Lower leg skin (tissue), 3 donors: Measurements from ENCODE around the gene SNX15.

ENCODE experiments used
- CTCF ChIP-seq, 3 donors: fragments of 450-650 bp; IDR thresholded peaks; one replicate each; pipeline ENCODE4 v1.5.1; 2016; ENCODE audit warnings: antibody characterized with exemption in 3 of 3, mild to moderate bottlenecking in 3 of 3, moderate library complexity in 2 of 3
- POLR2A ChIP-seq, 2 donors: fragments of 450-650 bp; IDR thresholded peaks; one replicate each; pipeline ENCODE4 v1.6.1; 2016 to 2017; ENCODE audit warnings: antibody characterized with exemption in 2 of 2, mild to moderate bottlenecking in 1 of 2, moderate library complexity in 1 of 2

- TF ChIP-seq CTCF (IDR thresholded peaks at IDR 0.05) = no peak
- TF ChIP-seq POLR2A (IDR thresholded peaks at IDR 0.05) = no peak
Observed at GRCh38 chr11:65086809-65087208, 59.6 kb downstream of the SNX15 start.
